Chondrocyte (in vitro differentiated cells): ENCODE measurements around the gene FOXL1. TPM values are rescaled to one million over a fixed set of nuclear protein-coding genes. Genes with fewer than 3 reads are reported as not detected.

Source experiments
- DNase-seq: peaks from one replicate; pipeline ENCODE4 v3.0.0; 2021; ENCODE audit warnings: mixed read lengths, low spot score
- H3K27ac Mint-ChIP-seq: one replicate; pipeline ENCODE4 v1.8.0; 2021; ENCODE audit warnings: mild to moderate bottlenecking, moderate library complexity, mixed read lengths; ENCODE audit not compliant: unreplicated experiment
- H3K27me3 Mint-ChIP-seq: 2 replicates; pipeline ENCODE4 v1.8.0; 2021; ENCODE audit warnings: low read depth, mixed read lengths
- H3K36me3 Mint-ChIP-seq: 2 replicates; pipeline ENCODE4 v1.8.0; 2021; ENCODE audit warnings: low read depth, mixed read lengths
- H3K4me1 Mint-ChIP-seq: 2 replicates; pipeline ENCODE4 v1.8.0; 2021; ENCODE audit warnings: low read depth, mild to moderate bottlenecking, mixed read lengths
- H3K4me3 Mint-ChIP-seq: one replicate; pipeline ENCODE4 v1.8.0; 2021; ENCODE audit warnings: mild to moderate bottlenecking, moderate library complexity, mixed read lengths; ENCODE audit not compliant: unreplicated experiment
- H3K9me3 Mint-ChIP-seq: 2 replicates; pipeline ENCODE4 v1.8.0; 2021; ENCODE audit warnings: low read depth, mixed read lengths
- total RNA-seq: library from RNA; stranded (reverse); gene quantifications from 3 replicates; pipeline ENCODE4 v1.2.1, GENCODE V29; 2021
- TF ChIP-seq, protein P1 (sequence below): fragments of 200-600 bp; sonication (generic); IDR thresholded peaks from 2 replicates; pipeline ENCODE4 v1.5.0; 2021; ENCODE audit warnings: antibody characterized with exemption, mild to moderate bottlenecking, moderate library complexity

Gene FOXL1
- total RNA-seq, 1 donor from 2014 or later, result 8.1 TPM

DNA sequence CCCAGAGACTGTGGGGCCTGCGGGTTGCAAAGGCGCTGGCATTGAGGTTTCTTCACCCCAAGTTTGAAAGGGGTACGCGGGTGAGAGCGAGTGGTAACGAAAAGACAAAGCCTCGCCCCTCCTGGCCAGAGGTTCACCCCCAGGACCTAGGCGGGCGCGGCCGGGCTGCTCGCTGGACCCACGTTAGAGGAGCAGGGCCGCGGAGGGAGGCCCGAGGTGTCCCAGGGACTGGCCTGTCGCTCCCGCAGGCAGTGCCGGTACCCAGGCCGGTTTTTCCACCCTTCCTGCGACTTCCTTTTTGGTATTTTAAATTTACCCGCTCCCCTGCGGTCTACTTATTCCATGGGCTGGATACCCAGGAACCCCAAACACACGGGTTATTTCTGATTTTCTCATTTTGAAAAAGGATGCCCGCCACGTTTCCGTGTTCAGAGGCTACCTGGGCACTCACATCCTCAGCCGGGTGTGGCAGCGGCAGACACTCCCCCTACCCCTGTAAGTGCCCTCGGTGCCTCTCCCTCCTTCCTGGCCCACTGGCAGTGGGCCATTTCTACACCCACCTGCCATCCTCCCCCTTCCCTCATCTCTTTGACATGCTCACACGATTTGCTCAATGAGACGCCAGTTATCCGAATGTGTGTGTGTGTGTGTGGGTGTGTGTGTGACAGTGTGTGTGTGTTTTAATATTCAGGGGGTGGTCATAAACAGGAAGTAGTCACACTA lies 1.6 kb upstream of the FOXL1 start:
- TF ChIP-seq, protein P1, sequence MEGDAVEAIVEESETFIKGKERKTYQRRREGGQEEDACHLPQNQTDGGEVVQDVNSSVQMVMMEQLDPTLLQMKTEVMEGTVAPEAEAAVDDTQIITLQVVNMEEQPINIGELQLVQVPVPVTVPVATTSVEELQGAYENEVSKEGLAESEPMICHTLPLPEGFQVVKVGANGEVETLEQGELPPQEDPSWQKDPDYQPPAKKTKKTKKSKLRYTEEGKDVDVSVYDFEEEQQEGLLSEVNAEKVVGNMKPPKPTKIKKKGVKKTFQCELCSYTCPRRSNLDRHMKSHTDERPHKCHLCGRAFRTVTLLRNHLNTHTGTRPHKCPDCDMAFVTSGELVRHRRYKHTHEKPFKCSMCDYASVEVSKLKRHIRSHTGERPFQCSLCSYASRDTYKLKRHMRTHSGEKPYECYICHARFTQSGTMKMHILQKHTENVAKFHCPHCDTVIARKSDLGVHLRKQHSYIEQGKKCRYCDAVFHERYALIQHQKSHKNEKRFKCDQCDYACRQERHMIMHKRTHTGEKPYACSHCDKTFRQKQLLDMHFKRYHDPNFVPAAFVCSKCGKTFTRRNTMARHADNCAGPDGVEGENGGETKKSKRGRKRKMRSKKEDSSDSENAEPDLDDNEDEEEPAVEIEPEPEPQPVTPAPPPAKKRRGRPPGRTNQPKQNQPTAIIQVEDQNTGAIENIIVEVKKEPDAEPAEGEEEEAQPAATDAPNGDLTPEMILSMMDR, result no peak
- peaks cover 6% of the 10 kb centered on the region for H3K36me3 Mint-ChIP-seq
- peak overlapping the region; percentile 96 for H3K4me3 Mint-ChIP-seq
- peaks cover 92% of the 10 kb centered on the region for H3K4me1 Mint-ChIP-seq
- peak overlapping the region; percentile 99 for H3K27ac Mint-ChIP-seq
- H3K9me3 Mint-ChIP-seq, result no peaks in the 10 kb centered on the region
- DNase-seq, result no peak
- no peaks in the 10 kb centered on the region for H3K27me3 Mint-ChIP-seq

DNA sequence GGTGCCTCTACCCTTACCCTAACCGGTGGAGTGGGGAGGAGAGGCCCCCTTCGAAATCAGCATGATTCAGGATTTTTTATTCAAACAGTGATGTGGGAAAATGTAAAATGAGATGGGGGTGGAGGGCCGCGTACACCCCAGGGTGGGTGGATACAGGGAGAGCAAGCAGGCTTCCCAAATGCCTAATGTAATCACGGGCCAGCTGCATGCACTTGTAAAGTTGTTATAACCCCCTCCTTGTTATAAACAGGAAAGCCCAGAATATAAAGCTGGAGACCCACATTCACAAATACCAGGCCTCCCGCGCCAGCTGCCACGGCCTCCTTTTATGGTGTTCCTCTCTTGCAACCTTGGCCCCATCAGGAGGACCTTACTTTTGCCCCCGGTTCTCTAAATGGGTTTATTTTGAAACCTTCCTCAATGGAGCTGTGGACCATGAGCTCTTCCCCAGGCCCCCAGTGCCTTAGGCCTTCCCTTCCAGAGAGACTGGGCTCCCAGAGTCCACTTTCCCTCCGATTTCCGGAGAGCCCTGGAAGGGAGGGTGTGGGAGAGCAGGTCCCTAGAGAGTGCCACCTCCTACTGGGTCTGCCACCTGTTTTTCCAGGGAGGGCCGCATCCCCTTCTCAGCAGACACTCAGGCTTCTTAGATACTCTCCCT lies 906 bp upstream of the FOXL1 start:
- Mint-ChIP-seq H3K27me3 (no peaks in the 10 kb centered on the region), H3K36me3 (peaks cover 5% of the 10 kb centered on the region), H3K27ac (peak overlapping the region; percentile 99), H3K4me3 (peak overlapping the region; percentile 96), H3K4me1 (peaks cover 87% of the 10 kb centered on the region), H3K9me3 (no peaks in the 10 kb centered on the region)
- DNase-seq, result no peak
- TF ChIP-seq, protein P1, result no peak

DNA sequence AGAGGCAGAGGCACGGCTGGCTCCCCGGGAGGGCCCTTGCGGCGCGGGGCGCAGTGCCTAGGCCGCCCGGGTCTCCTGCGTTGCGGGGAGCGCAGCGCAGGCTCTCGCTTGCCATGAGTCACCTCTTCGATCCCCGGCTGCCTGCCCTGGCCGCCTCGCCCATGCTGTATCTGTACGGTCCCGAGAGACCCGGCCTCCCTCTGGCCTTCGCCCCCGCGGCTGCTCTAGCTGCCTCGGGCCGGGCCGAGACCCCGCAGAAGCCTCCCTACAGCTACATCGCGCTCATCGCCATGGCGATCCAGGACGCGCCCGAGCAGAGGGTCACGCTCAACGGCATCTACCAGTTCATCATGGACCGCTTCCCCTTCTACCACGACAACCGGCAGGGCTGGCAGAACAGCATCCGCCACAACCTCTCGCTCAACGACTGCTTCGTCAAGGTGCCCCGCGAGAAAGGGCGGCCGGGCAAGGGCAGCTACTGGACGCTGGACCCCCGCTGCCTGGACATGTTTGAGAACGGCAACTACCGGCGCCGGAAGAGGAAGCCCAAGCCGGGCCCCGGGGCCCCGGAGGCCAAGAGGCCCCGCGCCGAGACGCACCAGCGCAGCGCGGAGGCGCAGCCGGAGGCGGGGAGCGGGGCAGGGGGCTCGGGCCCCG lies 390 bp downstream of the FOXL1 start:
- DNase-seq, result no peak
- Mint-ChIP-seq H3K27me3 (no peaks in the 10 kb centered on the region), H3K27ac (peak overlapping the region; percentile 99)

DNA sequence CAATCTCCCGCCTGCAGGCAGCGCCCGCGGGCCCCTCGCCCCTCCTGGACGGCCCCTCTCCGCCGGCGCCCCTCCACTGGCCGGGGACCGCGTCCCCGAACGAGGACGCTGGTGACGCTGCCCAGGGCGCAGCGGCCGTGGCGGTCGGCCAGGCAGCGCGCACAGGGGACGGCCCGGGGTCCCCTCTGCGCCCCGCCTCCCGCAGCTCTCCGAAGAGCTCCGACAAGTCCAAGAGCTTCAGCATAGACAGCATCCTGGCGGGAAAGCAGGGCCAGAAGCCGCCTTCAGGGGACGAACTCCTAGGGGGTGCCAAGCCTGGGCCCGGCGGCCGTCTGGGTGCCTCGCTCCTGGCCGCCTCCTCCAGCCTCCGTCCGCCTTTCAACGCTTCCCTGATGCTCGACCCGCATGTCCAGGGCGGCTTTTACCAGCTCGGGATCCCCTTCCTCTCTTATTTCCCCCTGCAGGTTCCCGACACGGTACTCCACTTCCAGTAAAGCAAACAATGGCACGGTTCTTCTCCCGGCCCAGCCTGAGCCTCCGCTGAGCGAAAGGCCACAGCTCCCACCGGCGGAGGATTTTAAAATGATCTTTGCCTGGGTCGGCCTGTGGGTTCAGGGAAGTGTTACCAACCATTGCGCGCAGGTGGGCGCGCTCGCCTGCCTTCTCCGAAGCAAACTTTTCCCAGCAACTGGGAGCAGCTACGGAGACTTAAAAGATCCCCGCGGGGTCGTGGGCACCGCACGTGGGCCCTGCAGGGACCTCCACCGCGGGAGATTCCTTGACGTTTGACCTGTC lies 1.1 kb downstream of the FOXL1 start:
- DNase-seq, result no peak
- H3K27me3 Mint-ChIP-seq, result no peaks in the 10 kb centered on the region
- TF ChIP-seq, protein P1, result no peak
- no peaks in the 10 kb centered on the region for H3K9me3 Mint-ChIP-seq
- H3K4me3 Mint-ChIP-seq, result peak overlapping the region; percentile 64
- H3K4me1 Mint-ChIP-seq, result peaks cover 72% of the 10 kb centered on the region
- peaks cover 2% of the 10 kb centered on the region for H3K36me3 Mint-ChIP-seq
- H3K27ac Mint-ChIP-seq, result peak overlapping the region; percentile 85

More for the DNA sequence above, 390 bp downstream of the FOXL1 start:
- peaks cover 3% of the 10 kb centered on the region for H3K36me3 Mint-ChIP-seq
- H3K4me3 Mint-ChIP-seq, result peak overlapping the region; percentile 96
- no peaks in the 10 kb centered on the region for H3K9me3 Mint-ChIP-seq
- peaks cover 77% of the 10 kb centered on the region for H3K4me1 Mint-ChIP-seq
- TF ChIP-seq, protein P1, result no peak
